Fibroblast of skin of left biceps (primary cell): ENCODE results near the gene CYTH1.

Experiments used
- DNase-seq, 2 experiments: peaks; one replicate each; pipeline ENCODE4 v3.0.0-alpha.2; 2013; ENCODE audit warnings: low read depth in 2 of 2

CYTH1 gene

GRCh38 chr17:78781893-78782304 lies at the start of gene CYTH1:
CYTH1 (minus strand) TSS chr17:78782273; CDS start chr17:78782223, 50 bp downstream.
- no peak for DNase-seq

GRCh38 chr17:78829477-78829876 lies 47.4 kb upstream of the CYTH1 start:
- no peak for DNase-seq

DNA sequence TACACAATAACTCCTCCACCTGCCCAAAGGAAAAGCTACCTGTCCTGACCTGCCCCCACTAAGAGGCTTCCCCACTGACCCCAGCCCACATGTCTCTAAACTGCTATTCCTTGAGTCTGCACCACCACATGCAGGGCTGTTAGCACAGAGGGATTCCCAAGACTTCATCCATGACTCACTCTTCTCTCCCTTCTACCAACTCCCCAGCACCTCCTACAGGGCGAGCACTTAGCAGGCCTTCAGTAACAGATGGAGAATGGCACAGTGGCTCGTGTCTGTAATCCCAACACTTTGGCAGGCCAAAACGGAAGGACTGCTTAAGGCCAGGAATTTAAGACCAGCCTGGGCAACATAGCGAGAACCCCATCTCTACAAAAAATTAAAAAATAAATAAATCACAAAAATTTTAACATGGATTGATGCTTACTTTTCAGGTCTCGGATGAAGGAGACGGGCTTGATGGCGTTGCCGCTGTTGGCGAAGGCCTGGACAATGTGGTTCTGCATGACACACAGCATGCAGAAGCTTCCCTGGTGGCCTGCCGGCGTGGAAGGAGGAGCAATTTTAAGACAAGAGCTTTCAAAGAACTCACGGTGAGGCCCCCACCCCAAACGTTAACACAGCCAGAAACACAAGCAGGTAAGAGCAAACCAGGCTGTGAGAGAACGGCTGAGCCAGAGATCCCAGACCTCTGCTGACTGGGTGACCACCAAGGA lies 46.6 kb upstream of the CYTH1 start:
- DNase-seq, result no peak

GRCh38 chr17:78826836-78827509 lies 44.9 kb upstream of the CYTH1 start:
- no peak for DNase-seq

DNA sequence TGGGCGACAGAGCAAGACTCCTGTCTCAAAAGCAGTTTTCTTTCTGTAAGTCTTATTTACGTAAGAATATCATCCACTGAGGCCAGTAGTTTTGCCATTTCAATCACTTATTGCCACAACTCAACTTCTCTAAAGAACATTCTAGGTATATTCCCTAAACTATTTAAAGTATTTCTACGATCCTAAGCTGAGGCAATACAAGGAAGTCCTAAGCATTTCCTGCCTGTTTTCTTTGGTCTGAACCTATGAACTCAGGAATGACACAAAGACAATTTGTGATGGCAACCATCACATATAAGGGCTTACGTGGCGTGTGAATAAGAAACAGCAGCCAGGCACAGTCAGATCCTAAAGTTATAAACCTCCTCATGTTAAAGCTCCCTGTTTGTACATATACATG lies 44.3 kb upstream of the CYTH1 start:
- no peak for DNase-seq

DNA sequence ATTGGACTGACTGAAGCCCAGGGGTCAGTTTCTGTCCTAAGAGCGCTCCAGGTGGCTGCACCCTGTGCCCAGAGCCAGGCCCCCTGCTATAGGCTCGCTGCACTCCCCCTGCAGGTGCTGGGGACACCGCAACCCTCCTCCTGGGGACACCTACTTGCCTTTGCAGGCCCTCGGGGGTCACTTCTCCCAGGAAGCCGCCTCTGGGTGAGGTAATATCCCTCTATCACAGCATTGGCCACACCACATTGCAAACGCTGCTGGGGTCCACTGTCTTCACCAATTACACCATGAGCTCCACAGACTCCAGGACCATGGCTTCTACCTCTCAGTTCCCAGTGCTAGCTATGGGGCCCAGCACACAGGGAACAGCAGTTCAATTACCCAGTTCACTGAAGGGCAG lies 43.6 kb upstream of the CYTH1 start:
- no peak for DNase-seq

DNA sequence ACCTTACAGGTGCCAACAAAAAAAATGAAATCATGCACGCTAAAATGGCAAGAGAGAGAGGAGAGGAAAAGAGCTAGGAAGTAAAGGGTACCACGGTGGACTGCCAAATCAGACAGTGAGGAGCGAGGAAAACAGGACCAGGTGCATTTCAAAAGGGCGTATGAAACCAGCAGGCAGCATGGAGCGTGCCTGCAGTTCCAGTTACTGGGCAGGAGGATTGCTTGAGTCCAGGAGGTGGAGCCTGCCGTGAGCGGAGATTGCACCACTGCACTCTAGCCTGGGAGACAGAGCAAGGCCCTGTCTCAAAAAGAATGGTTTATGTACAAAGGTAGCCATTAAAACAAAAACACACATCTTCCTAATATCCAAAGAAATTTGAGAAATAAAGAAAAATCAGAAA lies 42.2 kb upstream of the CYTH1 start:
- DNase-seq, result no peak

GRCh38 chr17:78823282-78824046 lies 41.4 kb upstream of the CYTH1 start:
- no peak for DNase-seq

DNA sequence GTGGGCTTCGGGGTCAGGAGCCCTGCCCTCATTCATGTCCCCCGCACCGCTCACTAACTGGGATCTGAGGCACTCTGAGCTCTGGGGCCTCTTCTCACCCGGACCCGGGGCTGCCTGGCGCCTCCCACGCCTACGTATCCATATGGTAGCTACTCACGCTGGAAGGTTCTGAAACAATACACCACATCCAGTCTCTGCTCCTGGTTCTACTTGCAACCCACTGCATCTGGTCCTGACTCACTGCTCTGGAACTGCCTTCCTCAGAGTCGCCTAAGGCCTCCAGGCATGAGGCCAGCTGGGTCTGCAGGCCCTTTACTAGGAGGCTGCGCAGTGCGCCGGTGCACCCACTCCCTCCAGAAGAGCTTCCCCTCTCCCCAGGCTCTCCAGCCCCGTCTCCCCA lies 40.5 kb upstream of the CYTH1 start:
- peak; percentile 53 to 56 for DNase-seq

DNA sequence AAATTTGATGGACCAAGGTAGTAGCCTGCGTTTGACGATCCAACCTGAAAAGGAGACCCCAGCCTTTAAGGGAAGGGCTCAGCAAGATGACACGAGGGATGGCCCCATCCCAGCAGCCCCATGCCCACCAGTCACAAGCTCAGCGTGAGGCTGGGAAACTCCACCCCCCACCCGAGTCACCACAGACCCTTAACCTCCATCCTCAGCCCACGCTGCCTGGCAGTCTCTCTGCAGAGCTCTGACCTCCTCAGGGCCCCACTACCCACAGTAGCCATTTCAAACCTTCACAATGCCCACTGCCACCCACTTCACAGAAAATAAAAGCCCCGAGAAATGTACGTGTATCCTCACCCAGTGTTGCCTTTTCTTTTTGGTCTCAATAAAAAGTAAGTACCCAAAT lies 39.9 kb upstream of the CYTH1 start:
- no peak for DNase-seq

GRCh38 chr17:78820841-78821240 lies 38.8 kb upstream of the CYTH1 start:
- DNase-seq, result no peak

DNA sequence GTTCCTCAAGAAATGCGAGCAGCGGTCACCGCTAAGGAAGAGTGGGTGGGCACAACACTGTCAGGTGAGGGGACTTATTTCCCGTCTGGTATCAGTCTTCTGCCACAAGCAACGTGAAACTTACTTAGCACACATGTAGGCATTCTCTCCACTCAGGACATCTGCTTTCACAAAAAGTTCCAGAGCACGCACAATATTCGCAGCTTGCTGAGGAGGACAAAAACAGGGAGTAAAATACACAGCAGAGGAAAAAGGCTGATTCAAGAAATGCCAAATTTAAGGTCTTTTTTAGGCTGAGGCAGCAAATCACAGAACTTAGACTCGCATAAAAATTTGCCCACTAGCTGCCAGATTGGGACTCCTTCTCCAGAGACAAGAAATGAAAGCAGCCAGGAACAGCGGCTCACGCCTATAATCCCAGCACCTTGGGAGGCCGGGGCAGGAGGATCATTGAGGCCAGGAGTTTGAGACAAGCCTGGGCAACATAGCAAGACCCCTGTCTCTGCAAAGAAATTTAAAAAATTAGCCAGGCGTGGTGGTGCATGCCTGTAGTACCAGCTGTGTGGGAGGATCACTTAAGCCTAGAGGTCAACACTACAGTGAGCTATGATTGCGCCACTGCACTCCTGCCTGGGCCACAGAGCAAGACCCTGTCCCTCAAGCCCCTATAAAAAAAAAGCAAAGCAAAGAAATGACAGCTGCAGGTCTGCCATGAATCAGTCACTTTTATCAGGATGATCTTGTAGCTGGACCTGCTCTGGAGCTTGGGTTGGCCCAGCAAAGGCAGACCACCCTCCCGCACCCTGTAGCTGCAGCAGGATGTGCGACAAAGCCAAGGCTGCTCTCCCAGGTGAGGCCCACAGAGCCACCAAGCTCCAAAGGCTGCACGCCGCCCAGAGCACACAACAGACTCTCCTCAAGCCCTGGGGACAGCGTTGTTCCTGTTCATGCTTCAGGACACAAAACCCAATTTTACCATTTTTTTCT lies 38.0 kb upstream of the CYTH1 start:
- no peak for DNase-seq

GRCh38 chr17:78819402-78819801 lies 37.3 kb upstream of the CYTH1 start:
- no peak for DNase-seq

GRCh38 chr17:78818932-78819331 lies 36.9 kb upstream of the CYTH1 start:
- DNase-seq, result no peak

- no peak for DNase-seq
Observed at GRCh38 chr17:78818152-78818846, 36.2 kb upstream of the CYTH1 start.

DNA sequence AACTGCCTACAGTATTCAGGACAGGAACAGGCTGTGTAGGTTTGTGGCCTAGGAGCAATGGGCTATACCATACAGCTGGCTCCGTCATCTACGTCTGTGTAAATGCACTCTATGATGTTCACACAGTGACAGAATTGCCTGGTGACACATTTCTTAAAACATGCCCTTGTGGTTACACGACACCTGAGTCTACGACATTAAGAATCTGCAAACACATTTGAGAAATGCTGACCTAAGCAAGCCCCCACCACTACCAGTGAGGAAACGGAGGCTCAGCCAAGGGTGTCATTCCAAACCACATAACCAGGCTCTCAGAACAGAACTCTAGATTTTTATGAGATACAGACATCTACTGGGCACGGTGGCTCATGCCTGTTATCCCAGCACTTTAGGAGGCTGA lies 35.0 kb upstream of the CYTH1 start:
- DNase-seq, result no peak

DNA sequence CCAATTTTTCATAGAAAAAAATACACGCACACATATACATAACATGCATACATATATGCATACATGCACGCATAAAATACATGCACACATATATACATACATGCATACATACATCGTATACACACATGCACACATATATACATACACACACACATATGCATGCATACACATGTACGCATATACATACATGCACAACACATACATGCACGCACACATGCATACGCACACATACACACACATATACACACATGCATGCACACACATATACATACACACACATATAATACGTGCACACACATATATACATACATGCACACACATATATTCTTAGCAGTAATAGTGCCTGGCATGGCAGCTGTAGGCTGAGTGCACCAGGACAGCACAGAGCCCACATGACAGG lies 33.6 kb upstream of the CYTH1 start:
- no peak for DNase-seq

DNA sequence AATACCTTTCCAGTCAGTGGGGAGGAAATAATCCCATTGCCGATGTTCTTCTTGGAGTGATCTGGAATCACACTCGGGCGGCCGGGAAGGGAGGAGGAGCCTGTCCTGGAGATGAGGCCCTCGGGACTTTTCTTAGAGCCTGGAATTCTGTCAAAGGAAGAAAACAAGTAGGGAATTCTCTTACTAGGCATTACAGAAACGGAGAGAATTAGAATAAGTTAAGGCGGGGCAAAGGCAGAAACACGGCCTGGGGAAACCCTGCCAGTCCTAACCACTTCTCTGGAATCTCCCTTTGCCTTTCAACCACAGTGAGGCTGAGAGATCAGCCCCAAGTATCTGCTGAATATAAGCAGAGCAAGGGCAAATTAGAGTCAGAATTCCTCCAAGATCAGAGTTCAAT lies 30.8 kb upstream of the CYTH1 start:
- DNase-seq, result no peak

DNA sequence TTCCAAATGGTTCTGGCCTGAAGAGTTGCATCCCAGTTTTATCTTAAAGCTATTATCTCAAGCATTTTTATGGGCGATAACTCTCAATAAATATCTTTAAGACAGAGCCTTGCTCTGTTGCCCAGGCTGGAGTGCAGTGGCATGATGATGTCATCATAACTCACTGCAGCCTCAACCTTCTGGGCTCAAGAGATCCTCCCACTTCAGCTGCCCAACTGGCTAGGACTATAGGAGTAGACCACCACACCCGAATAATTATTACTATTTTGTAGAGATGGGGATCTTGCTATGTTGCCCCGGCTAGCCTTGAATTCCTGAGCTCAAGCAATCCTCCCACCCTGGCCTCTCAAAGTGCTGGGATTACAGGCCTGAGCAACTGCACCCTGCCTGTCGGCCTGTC lies 26.1 kb upstream of the CYTH1 start:
- no peak for DNase-seq

- DNase-seq, result no peak
Observed at GRCh38 chr17:78806451-78806850, 24.4 kb upstream of the CYTH1 start.

GRCh38 chr17:78805301-78805700 lies 23.2 kb upstream of the CYTH1 start:
- no peak for DNase-seq
